Measurements from ENCODE around the gene PACRG.
"Not testable (repeated sequence)": the region's sequence is repeated elsewhere in the genome, so short reads cannot be mapped to it uniquely, and the experiment has no call there.

PACRG gene

DNA sequence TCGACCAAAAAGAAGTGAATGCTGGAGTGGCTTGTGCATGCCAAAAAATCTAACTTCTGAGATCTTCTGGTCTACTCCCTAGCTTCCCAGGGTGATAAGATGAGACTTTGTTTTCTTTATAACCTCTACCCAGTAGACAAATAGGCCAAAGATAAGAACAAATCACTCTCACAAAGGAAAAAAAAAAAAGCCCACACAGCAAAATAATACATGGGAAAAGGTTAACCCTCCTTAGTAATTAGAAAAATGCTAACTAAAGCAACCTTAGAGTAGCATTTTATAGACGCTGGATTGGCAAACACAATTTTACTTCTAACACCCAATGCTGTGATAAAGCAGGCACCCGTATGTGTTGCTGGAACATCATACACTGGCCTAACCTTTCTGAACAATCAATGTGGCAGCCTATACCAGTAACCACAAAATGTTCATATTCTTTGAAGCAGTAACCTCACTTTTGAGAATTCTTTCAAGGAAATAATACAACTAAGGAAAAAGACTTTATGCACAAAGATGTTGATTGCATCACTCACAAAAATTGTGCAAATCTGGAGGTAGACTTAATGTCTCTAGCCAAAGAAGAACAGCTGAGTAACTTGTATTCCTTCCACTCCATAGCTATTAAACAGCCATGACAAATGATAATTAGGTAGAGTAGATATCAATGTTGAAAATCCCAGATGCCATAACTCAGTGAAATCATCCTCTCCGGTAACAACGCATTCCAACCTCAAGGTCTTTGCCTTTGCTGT lies 570.5 kb downstream of the PACRG start:
- no peak for DNase-seq

DNA sequence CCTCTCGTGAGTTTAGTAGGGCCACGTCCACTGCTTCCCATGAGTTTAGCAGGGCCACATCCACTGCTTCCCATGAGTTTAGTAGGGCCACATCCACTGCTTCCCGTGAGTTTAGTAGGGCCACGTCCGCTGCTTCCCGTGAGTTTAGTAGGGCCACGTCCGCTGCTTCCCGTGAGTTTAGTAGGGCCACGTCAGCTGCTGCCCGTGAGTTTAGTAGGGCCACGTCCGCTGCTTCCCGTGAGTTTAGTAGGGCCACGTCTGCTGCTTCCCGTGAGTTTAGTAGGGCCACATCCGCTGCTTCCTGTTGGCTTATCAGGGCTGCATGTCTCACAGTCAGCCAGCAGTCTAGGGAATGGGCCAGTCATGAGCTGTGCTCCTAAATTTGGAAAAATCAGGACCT lies 573.1 kb downstream of the PACRG start:
- DNase-seq, result no peak

DNA sequence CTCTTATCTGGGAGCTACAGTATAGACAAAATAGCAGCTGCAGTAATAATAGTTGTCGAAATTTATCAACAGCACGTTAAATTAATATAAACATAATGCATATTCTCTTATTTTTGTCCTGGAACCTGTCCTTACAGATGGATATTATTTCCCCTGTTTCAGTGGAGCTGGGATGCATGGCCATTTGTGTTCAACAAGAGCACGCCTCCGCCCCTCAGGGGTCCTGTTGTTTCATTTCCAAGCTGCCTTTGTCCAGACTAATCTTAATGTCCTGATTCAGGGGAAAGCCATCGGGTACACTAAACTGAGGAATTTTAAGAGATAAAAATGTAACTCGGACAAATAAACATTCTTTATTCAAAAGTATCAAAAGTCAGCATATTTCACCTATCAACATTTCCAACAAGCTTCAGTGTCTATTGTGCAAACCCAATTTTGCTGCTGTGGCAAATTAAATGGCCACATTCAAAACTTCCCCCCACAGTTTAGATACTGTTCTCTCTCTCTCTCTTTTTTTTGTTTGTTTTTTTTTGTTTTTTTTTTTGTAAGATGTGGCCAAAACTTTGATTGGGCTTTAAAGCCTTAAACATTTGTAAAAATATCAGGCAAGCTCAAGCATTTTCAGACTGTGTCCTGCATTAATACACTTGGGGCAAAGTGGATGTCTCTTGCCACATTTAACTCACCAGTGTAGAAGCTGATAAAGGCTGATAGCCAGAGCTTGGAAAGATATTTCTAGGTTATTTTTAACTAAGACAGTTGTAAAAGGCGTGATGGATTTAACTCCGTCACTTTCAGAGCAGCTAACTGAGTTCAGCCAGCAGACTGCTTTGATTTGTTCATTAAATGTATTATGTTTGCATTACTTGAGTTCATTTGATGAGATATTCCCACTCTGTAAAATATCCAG lies 574.2 kb downstream of the PACRG start:
- no peak for DNase-seq

DNA sequence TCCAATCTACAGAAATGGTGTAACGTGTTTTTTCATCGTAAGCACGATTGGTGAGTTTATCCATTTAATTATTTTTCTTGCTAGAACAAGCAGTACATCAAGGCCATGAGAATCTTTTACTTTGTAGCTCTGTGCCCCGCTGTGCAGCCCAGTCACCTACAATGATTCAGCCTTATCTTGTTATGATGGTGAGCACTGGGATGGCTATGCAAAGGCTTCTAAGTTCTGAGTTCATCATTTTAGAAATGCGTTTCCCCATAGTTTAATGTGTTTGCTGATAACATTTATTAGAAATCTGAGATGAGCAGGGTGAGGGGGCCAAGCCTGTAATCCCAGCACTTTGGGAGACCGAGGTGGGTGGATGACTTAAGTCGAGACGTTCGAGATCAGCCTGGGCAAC lies 575.0 kb downstream of the PACRG start:
- no peak for DNase-seq

DNA sequence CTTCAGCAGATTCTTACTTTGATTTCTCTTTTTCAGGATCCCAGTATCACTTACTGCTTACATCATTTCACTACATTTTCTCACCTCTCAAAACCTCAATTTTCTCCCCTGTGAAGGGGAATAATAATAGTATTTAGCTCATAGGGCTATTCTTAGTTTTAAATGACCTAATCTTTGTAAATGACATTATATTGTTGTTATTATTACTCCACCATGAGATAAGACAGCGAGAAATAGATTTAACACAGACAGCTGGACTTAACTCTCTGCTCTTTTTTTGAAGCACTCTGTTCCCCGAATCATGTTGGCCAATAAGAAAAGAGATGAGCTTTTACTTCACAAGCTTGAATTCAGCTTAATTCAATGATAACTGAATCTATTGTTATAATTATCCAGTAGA lies 578.2 kb downstream of the PACRG start:
- no peak for DNase-seq

DNA sequence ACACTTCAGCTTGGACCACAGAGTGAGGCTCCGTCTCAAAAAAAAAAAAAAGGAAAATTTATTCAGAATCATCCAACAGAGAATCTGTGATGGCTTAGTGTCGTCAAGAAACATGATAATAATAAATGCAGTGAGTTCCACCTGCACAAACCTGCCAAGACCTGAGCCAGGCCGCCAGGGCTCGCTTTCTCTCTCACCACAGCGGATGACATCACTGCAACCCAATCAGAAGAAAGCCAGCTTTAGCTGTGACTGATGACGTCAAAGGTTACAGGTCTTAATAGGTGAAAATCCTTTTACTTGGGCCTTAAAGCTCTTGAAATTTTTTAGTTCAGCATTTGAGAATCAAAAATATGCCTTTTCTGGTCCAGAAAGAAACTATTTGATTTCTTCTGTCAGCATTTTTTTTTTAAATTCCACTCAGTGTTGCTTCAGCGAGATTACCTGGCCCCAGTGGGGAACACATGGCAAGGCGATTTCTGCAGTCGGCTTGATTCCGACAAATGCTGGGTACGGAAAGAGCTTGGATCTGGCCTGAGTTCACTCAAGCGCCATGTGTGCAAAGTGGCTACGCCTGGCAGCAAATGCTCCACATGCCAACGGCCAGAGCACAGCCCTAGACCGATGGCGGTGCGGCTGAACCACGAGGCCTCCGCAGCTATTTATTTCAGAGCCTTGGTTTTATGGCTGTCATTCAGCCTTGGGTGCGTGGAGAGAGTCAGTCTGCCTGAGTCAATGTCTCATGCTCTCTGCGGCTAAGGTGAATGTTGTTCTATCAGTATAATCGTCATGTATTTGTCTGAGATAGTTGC lies 581.1 kb downstream of the PACRG start:
- DNase-seq, result no peak

DNA sequence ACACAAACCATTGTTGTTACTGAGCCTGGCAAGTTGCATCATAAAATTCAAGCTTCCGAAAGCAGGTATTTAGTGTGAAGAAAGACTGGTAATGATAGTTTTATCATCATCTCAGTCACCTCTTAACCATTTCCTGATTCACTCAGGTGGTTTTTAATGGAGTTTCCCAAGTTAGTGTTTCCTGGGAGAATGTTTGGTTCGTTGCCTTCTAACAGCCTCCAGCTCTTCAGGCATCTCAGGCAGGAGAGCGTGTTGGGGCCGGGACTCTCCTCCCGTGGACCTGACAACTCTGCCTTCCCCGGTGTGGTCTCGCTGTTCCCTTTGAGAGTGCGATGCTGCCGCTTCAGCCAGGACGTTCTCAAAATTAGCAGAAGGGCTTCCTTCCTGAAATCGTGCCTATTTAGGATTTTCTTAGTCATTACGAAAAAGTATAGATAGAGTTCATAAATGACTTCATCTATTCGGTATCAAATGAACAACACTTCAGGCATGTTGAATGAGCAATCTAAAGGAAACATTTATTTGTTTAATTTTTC lies 581.8 kb downstream of the PACRG start:
- no peak for DNase-seq

DNA sequence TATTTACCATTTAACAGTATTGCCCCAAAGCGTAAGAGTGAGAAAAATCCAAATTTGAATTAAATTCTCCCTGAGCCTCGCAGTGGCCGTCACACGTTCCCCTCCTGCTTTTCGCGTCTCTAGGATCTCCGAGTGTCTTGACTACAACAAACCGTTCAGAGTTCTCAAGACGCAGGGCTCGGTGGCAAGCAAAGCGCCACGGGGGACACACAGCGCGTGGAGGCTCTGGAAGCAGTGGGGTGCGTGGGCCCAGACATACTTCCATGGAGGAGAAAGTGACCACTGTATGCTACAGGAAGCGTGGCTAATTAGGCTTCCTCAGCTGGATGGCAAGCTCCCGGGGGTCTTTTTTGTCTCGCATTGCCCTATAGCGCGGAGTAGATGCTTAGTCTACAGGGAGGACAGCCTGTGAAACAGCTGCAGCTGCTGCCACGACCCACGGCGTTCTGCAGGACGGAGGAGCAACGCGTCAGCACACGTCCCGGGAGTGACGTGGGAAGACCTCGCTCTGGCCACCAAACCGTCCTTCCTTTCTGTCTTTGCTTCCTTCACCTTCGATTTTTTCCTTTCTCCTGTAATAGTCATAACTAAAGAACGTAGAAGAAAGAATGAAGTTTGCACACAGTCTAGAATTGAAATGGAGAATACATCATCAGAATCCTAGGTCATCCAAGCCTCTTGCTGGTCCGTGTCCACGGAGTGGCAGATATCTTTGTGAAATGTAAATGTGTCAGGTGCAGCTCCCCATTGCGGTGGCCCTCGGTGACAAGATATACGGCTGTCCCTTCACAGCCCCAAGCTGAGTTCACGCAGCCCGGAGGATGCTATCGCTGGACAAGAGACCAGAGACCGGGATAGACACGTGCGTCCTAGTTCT lies 582.6 kb downstream of the PACRG start:
- DNase-seq, result no peak

DNA sequence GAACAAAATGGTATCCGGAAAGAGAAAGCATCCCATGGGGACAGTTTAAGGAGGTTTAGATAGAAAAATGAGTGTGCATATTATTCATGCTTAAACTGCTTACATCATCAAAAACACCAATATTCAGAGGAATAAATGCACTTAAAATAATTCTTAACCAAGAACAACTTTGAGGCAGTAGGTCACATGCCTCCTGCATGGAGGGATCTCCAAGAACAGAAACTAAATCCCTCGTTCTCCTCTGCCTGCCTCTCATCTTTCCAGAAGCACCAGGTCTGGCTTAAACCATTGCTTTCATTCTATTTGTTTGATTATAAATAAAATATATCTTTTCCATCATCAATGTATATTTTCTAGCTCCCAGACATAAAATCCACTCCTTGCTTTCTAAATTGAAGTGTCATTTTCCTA lies 583.2 kb downstream of the PACRG start:
- no peak for DNase-seq

DNA sequence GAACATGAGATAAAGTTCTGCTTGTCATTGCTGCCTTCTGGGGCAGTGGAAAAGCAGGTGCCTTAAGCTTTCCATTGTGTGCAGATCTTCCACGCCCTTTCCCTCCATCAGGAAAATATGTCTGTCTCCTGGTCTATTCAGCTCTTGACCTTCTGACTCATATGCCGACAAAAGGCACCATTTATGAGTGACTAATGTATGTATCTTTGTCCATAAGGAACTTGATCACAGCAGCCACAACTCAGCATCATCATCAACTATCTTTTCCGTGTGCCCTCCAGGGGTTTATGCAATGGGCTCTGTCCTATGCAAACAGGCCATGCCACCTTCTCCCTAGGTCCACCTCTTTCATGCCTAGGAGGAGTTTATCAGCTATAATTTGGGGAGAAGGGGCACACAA lies 584.1 kb downstream of the PACRG start:
- no peak for DNase-seq

DNA sequence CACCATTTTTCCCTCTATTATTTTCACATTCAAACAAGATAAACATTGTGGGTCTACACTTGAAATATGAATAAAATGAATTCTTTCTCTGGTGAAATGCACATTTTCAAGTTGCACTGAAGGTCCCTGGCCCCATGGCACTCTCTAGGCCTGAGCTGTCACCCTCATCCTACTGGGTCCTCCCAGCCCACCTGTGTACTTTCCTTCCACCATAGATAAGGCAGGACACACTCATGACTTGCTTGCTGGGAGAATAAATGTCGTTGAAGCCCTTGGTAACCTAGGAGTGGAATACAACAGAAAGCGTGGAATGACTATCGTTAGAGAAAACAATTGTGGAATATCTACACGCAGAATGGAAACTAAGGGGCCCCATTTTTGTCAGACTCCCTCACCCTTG lies 585.8 kb downstream of the PACRG start:
- no peak for DNase-seq

DNA sequence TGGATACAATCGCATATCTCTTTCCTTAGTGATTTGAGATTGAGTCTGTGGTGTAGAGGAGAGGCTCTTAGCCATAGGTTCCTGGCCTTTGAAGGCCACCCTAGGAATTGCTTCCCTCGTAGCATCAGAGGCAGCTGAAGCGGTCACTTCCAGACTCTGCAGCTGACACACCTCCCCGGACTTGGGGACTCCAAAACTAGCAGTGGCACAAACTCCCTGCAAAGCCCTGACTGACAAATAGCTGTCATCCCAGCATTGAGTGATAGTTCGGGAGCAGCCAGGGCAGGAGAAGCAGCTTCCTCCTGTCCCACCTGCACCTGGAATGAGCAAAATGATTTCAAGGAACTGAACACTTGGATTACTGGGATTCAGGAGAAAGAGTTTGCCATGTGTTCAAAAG lies 586.2 kb downstream of the PACRG start:
- DNase-seq, result no peak

DNA sequence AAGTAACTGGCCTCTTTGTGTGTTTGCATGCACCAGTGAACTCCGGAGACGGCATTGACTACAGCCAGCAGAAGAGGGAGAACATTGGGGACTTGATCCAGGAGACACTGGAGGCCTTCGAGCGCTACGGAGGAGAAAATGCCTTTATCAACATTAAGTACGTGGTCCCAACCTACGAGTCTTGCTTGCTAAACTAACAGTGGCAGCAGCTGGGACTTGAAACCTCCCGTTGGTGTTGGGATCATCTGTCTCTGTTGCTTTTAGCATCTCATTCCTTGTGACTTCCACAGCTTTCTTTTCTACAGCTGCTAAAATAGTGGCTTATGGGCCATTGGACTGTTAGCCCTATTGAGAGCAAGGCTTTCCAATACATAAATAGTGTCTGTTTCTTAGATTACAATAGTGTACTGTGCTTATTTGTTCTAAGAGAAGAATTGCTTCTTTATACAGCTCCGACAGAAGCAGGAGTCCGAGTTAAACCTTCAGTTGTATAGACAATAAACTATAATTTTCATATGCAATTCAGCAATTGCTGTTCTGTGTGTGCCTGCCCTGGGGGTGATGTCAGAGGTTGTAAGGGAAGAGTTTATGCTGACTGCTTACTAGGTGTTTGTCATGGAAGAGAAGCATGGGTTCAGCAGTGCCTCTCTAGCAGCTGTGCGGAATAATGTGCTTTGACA lies 587.2 kb downstream of the PACRG start:
- DNase-seq, result no peak

DNA sequence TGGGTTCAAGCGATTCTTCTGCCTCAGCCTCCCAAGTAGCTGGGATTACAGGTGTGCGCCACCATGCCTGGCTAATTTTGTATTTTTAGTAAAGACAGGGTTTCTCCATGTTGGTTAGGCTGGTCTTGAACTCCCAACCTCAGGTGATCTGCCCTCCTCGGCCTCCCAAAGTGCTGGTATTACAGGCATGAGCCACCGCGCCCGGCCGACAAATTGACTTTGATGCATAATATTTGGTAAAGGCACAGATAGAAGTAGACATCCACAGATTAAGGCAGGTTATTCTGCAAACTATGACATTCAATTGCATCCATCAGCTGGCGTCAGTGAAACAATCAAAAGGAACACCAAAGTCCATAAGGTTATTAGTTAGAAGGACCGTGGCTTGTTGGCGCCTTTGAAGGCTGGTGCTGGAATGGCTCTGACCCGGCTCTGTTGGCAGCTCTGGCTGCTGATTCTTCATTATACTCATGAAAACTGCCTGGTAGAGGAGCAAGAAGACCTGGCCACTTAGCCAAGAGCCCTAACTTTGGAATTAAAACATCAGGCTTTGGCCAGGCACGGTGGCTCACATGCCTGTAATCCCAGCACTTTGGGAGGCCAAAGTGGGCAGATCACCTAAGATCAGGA lies 589.2 kb downstream of the PACRG start:
- not testable (repeated sequence) for DNase-seq

DNA sequence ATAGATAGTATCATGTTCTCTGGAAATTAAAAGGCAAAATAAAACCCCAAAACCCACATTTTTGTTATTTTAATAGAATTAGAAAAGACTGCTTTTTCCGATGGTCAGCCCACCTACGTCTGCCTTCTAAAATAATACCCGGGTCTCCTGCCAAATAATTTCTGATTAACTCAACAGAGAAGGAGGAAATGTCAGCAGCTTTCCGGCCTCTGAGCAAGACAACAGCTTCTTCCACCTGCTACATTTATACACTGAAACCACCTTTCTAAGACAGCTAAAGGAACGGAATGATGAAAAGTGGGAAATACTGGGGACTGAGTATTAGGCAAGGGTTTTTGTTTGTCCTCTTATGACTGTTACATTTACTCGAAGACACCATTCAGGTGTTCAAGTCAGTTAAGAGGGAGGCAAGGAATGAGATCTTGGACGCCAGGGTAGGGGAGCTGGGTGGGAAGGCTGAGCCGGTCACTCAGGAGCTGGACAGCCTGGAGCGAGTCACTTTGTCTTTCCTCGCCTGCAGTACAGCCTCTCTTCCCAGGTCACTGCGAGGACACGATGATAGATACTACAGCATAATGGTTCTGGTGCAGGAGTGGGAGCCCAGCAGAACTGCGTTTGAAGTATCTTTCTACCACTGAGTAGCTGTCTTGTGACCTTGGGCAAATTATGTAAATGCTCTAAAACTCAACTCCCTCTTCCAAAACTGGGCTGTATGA lies 590.5 kb downstream of the PACRG start:
- DNase-seq, result no peak

DNA sequence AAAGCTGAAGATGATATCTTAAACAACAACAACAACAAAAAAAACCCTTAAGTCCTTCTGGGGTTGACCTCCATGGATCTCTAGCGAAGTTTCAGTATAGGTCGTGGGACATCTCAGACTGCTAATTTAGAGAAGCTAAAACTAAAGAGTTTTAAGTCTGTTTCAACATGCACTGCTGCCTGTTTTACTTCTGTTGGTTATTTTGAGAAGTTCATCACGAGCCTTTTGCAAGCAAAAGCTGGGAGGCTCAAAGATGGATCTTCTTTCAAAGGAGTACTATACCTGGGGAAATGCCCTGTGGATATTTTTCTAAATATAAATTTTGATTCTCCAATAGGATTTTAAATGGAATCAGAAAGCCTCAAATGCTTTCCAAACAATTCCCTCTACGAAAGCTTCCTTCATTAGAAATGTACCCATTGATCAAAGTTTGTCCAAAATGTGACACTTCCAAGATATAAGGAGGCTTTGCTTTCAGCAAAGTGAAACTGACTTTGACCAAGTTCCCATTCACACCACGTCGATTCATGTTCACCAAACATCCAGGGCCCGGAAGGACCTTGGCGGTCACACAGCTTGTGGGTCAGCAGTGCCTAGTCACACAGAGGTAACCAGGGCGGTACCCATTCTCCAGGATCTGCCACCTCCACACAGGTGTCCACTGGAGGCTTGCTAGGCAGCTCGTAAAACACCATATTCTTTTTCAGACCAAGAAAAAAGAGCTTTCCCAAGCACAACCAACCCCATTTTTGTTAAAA lies 592.0 kb downstream of the PACRG start:
- no peak for DNase-seq

DNA sequence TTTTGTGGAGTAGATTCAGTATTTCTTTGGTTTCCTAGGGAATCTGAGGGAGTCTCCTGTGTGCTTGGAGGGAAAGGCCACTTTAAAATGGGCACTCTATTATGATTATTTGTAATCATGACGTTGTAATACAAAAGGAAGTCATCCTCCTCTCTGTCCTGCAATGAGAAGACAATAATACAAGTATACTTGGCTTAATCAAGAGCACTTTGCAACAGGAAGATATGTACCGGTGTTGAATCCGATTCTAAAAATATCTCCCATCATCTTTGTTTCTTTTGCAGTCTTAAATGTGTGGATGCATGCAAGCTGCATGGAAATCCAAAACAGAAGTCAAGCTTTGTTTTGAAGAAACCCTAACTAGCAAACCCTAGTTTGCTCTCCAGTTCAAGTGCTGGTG lies 592.6 kb downstream of the PACRG start:
- DNase-seq, result no peak

DNA sequence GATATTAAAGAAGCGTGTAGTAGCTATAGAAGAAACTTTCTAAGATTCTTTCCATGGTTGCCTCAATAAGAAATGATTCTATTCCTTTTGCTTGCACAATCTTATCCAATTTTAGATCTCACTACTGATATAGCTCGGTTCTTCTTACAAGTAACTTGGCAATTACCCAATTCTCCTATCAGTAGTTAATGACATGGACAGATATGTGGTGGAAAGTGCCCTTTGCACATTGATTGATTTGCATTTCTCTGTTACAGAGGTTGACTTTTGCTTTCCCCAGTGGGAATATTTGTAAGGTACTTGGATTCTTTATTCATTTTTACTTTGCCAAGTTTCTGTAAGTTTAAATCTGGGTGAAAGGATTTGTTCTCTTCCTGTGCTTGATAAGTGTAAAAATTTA lies 593.0 kb downstream of the PACRG start:
- no peak for DNase-seq

DNA sequence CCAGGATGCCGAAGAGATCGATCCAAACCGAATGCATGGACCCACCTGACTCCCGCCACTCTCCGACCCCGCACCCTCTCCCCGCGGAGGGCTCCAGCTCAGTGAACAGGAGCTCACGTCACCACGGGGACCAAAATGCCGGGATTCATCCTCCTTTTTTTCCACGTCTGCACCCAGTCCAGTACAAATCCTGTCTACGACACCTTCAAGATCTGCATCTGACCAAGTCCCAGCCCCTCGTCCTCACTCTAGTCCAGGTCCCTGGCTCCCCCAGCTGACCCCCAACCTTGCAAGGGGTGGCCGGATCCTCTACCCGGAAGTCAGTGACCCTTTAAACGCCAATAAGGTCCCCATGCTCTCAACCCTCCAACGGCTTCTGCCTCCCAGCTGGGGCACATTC lies 593.9 kb downstream of the PACRG start:
- no peak for DNase-seq

DNA sequence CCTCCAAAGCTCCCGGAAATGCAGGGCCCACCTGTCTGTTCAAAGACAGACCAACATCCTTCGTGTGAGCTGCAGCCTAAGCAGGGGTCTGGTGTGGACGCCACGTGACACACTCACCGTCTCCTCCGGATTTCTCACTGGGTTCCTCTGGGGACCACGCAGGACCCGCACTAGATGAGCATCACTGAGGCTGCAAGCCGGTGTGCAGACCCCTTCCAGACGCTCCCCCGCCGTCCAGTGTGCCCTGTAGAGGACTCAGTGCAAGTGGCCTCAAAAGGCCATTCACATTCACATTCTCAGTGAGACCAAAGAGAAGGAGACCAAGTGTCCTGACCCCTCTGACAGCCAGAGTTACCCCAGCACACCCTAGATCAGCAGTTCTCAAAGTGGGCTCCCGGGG lies 595.5 kb downstream of the PACRG start:
- DNase-seq, result no peak
